Measurements from ENCODE around the gene SPATA31E1.
"Not testable (repeated sequence)": the region's sequence is repeated elsewhere in the genome, so short reads cannot be mapped to it uniquely, and the experiment has no call there.

The SPATA31E1 gene

DNA sequence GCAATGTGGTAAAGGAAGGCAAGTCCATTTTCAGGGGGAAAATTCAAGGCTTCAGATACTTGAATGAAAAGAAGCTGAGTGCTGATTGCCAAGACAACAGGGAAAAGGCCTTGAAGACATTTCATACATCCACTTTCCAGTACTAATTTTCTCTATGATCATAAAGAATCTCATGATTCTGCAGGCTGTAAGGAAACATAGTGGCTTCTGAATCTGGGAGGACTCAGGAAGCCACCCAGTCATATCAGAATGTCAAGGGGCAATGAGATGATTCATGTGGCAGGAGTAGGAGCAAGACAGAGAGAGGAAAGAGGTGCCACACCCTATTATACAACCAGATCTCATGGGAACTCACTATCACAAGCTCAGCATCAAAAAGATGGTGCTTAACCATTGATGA, 46.5 kb downstream of the SPATA31E1 start:
- DNase-seq (ENCODE audit: low read depth, low spot score): not testable (repeated sequence)

DNA sequence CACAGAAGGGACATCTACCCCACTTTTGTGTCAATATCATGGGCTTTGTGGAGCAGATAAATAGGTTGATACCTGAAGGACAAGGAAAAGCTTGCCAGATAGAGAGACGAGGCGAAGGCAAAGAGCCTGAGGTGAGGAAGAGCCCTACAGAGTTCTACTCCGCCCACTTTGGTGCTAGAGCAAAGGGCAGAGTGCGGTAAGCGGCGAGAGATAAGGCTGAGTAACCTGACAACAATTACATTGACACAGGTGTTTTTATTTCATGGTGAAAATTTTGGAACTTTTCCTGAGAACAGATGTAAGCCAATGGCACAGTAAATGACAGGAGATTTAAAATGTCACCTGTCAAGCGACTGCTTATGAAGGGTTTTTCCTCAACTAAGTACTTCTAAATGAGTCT, 51.8 kb downstream of the SPATA31E1 start:
- DNase-seq (ENCODE audit: low read depth, low spot score): not testable (repeated sequence)

DNA sequence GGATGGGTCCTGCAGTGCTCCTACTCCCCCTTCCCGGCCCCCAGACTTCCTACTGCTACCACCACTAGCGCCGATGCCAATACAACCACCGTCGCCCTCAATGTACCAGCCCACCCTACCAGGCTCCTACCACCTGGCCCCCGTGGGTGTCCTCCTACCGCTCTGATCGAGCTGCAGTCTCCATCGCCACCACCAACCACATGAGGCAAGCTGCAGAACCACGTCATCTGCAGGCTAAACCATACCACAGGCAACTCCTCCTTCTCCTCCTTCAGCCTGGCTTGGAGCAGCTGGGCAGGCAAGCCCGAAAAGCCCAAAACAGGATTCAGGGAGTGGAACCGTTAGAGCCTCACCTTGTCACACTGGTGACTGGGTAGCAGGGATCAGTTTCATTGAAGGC, 54.7 kb downstream of the SPATA31E1 start:
- not testable (repeated sequence) for DNase-seq (ENCODE audit: low read depth, low spot score)

DNA sequence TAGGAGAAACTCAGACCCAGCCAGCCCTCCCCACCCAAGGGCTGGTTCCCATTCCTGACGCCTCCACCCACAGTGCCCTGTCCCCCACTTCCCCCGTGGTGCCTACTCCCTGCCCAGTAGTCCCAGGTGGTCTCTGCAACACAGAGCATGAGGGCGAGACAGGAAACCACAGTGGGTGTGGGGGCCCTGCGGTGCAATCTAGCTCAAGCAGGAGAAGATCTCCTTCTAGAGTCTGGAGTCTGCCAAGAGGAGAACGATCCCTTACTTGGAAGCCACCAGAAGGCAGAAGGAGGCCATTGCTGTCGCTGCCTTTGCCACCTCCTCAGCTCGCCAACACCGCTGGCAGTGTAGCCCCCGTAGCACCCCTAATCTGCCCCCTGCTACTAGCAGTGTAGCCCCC, 55.2 kb downstream of the SPATA31E1 start:
- not testable (repeated sequence) for DNase-seq (ENCODE audit: low read depth, low spot score)

DNA sequence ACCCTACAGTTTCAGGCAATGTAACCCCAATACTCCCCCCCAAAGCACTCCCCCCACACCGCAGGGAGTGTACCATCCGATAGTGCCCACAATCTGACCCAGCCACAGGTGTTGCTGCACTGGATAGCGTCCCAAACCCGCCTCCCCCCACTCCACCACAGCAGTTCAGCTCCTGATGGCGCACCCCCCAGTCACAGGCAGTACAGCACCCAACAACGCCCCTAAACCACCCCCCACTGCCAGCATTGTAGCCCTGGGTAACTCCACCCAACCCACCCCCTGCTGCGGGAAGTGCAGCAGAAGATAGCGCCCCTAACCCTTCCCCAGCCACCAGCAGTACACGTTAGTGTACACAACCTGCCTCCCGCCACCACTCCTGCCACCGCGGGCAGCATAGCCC, 55.7 kb downstream of the SPATA31E1 start:
- not testable (repeated sequence) for DNase-seq (ENCODE audit: low read depth, low spot score)

Measured in activated CD4-positive, CD25-positive, alpha-beta regulatory T cell treated with anti-CD3 and anti-CD28 coated beads, Interleukin-2, amount 50 U/mL, for 16 hours (primary cell).